IgD-negative memory B cell (primary cell): ENCODE measurements around the gene TIMM44. TPM values are rescaled to one million over a fixed set of nuclear protein-coding genes. Genes with fewer than 3 reads are reported as not detected.

ENCODE experiments used
- H3K27ac Mint-ChIP-seq, 3 donors: one replicate each; pipeline ENCODE4 v1.8.0; 2020 to 2022; ENCODE audit warnings: mild to moderate bottlenecking in 3 of 3, mixed read lengths in 3 of 3, moderate library complexity in 1 of 3
- H3K27me3 Mint-ChIP-seq: one replicate; pipeline ENCODE4 v1.8.0; 2021; ENCODE audit warnings: mixed read lengths
- H3K36me3 Mint-ChIP-seq: one replicate; pipeline ENCODE4 v1.8.0; 2020; ENCODE audit warnings: mild to moderate bottlenecking, mixed read lengths
- H3K4me1 Mint-ChIP-seq, 3 donors: one replicate each; pipeline ENCODE4 v1.8.0; 2020 to 2022; ENCODE audit warnings: mixed read lengths in 3 of 3, mild to moderate bottlenecking in 1 of 3
- H3K4me3 Mint-ChIP-seq, 4 donors: one replicate each; pipeline ENCODE4 v1.8.0; 2020 to 2022; ENCODE audit warnings: mild to moderate bottlenecking in 4 of 4, mixed read lengths in 4 of 4, moderate library complexity in 3 of 4
- H3K9me3 Mint-ChIP-seq, 3 donors: one replicate each; pipeline ENCODE4 v1.8.0; 2020 to 2021; ENCODE audit warnings: mixed read lengths in 3 of 3, mild to moderate bottlenecking in 1 of 3
- polyA plus RNA-seq: library from polyadenylated mRNA; unstranded; fragments of 300-500 nt; fragmentation: Illumina TruSeq; gene quantifications from one replicate; pipeline ENCODE4 v1.2.3, GENCODE V29; 2021

The TIMM44 gene, protein sequence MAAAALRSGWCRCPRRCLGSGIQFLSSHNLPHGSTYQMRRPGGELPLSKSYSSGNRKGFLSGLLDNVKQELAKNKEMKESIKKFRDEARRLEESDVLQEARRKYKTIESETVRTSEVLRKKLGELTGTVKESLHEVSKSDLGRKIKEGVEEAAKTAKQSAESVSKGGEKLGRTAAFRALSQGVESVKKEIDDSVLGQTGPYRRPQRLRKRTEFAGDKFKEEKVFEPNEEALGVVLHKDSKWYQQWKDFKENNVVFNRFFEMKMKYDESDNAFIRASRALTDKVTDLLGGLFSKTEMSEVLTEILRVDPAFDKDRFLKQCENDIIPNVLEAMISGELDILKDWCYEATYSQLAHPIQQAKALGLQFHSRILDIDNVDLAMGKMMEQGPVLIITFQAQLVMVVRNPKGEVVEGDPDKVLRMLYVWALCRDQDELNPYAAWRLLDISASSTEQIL
- polyA plus RNA-seq = 16.1 TPM

DNA sequence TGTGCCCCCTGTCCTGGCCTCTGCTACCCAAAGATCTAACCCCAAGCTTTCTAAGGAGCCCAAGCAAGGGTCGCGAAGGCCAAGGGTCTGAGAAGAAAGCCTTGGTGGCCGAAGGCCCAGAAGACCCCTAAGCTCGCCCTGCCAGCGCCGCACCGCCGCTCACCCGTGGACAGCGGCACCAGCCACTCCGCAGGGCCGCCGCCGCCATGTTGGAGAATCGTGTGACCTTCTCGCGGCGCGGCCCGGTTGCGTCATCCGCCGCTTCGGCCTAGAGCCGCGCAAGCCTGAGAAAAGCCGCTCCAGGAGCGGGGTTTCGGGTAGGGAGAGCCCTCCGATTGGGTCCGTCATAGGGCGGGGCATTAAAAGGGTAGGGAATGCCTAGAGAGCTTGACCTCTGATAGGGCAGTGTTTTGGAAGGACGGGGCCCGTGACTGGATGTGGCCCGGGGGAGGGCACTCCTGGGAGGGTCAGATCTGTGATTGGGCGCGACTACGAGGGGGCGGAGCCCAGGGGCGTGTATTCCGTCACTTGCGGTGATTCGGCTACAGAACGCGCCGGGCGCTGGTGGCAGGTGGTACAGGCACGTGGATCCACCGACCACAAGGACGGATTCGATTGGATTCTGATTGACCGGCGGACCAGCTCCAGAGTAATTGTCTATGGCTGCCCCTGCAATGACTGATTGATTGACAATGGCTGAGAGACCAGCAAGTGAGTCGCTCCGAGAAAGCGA lies at the start of gene TIMM44:
TIMM44 (minus strand) TSS at position 223 of the 733 bp plus-strand sequence; CDS start at position 208, 15 bp downstream.
- Mint-ChIP-seq H3K9me3 (no peaks in the 10 kb centered on the region), H3K27ac (peak within 1 kb of the TSS; percentile 90 to 97 (median 91)), H3K4me3 (peak within 1 kb of the TSS; percentile 83 to 97 (median 91)), H3K4me1 (peaks cover 8 to 18% (median 15%) of the 10 kb centered on the region in 3 donors), H3K36me3 (peaks cover 2% of the 10 kb centered on the region), H3K27me3 (no peaks in the 10 kb centered on the region)

DNA sequence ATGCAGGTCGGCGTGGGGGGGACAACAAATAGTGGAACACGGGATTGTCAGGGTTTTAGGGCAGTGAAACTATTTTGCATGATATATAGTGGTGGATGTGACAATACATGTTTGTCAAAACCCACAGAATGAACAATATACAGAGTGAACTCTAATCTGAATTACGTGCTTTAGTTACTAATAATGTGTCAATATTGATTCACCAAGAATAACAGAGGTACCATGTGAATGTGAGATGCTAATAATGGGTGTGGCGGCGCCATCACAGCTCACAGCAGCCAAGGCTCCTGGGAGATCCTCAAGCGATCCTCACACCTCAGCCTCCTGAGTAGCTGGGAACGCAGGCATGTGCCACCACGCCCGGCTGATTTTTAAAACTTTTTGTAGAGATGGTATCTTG lies 49.1 kb upstream of the TIMM44 start:
- Mint-ChIP-seq H3K4me3 (no peak overlapping the region), H3K36me3 (peaks cover 1% of the 10 kb centered on the region), H3K4me1 (peaks cover 28 to 39% (median 38%) of the 10 kb centered on the region in 3 donors), H3K9me3 (no peaks in the 10 kb centered on the region), H3K27ac (no peak overlapping the region), H3K27me3 (no peaks in the 10 kb centered on the region)

DNA sequence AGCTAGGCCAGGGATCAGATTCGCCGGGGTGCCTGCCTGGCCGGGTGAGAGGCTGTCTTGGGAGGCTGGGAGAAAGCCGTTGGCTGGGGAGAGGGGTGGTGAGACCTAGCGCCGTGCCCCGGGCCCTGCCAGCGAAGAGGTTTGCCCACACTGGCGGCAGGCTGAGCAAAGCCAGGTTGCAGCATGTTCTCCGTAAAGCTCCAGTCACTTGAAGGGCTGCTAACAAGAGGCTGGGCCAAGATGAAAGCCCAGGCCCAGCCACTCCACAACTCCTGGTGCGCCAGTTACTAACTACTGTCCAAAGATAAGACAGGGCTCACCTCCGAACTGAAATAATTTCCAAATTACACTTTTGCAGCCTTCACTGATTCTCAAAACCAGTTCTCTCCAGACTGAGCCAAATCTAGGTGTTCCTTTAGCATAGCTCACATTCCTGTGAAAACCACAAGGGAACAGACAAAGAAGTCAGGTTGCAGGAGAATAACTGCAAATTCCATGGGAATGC lies 45.7 kb upstream of the TIMM44 start:
- H3K27me3 Mint-ChIP-seq = no peaks in the 10 kb centered on the region
- no peak overlapping the region for H3K27ac Mint-ChIP-seq
- no peaks in the 10 kb centered on the region for H3K9me3 Mint-ChIP-seq
- peaks cover 1% of the 10 kb centered on the region for H3K36me3 Mint-ChIP-seq
- peaks cover 8 to 14% (median 13%) of the 10 kb centered on the region in 3 donors for H3K4me1 Mint-ChIP-seq
- no peak overlapping the region for H3K4me3 Mint-ChIP-seq

- H3K27me3 Mint-ChIP-seq = no peaks in the 10 kb centered on the region
- no peaks in the 10 kb centered on the region for H3K9me3 Mint-ChIP-seq
- peaks cover 1% of the 10 kb centered on the region for H3K36me3 Mint-ChIP-seq
- peaks cover 0 to 10% (median 6%) of the 10 kb centered on the region in 3 donors for H3K4me1 Mint-ChIP-seq
- no peak overlapping the region for H3K27ac Mint-ChIP-seq
- H3K4me3 Mint-ChIP-seq = no peak overlapping the region
These were observed 44.8 kb upstream of the TIMM44 start for GRCh38 chr19:7988307-7988706.

DNA sequence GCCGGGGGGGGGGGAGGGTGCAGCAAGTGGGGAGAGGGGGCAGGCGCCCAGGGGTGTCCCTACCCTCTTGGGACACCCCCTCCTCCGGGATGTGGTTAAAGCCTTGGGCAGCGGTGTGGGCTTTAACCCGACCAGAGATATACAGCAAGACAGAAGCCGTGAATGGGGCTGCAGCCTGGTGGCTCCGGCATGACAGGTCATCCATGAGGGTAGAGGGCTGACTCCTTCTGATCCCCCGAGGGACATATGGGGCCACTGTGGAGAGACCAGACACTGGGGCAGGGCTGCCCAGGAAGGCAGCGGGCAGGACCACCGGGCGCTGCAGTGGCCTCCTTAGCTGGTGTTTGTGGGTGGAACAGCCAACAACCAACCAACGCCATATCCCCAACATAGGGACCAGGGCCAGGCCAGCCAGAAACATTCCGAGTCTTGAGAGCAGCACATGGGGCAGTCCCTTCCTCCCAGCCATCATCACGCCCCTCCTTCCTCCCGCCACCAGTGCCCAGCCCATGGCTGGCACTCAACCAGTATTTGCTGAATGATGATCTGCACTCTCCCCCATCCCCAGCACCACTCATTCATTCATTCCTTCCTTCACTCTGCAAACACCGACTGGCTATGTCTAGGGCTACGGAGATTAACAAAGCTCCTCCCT lies 43.8 kb upstream of the TIMM44 start:
- peak overlapping the region in 1 of 3 donors; percentile 56 for H3K27ac Mint-ChIP-seq
- no peaks in the 10 kb centered on the region for H3K36me3 Mint-ChIP-seq
- H3K4me3 Mint-ChIP-seq = peak overlapping the region in 1 of 4 donors; percentile 67
- H3K9me3 Mint-ChIP-seq = no peaks in the 10 kb centered on the region
- H3K27me3 Mint-ChIP-seq = no peaks in the 10 kb centered on the region
- H3K4me1 Mint-ChIP-seq = peaks cover 0 to 10% (median 4%) of the 10 kb centered on the region in 3 donors

GRCh38 chr19:7986321-7987113 lies 43.1 kb upstream of the TIMM44 start:
- Mint-ChIP-seq H3K36me3 (no peaks in the 10 kb centered on the region), H3K9me3 (no peaks in the 10 kb centered on the region), H3K27me3 (no peaks in the 10 kb centered on the region), H3K4me1 (peaks cover 0 to 8% (median 1%) of the 10 kb centered on the region in 3 donors), H3K4me3 (no peak overlapping the region), H3K27ac (no peak overlapping the region)

- Mint-ChIP-seq H3K27me3 (no peaks in the 10 kb centered on the region), H3K9me3 (no peaks in the 10 kb centered on the region), H3K36me3 (peaks cover 1% of the 10 kb centered on the region), H3K4me1 (peaks cover 0 to 8% (median 0%) of the 10 kb centered on the region in 3 donors), H3K27ac (no peak overlapping the region), H3K4me3 (no peak overlapping the region)
These were observed 42.0 kb upstream of the TIMM44 start for GRCh38 chr19:7985481-7985911.

DNA sequence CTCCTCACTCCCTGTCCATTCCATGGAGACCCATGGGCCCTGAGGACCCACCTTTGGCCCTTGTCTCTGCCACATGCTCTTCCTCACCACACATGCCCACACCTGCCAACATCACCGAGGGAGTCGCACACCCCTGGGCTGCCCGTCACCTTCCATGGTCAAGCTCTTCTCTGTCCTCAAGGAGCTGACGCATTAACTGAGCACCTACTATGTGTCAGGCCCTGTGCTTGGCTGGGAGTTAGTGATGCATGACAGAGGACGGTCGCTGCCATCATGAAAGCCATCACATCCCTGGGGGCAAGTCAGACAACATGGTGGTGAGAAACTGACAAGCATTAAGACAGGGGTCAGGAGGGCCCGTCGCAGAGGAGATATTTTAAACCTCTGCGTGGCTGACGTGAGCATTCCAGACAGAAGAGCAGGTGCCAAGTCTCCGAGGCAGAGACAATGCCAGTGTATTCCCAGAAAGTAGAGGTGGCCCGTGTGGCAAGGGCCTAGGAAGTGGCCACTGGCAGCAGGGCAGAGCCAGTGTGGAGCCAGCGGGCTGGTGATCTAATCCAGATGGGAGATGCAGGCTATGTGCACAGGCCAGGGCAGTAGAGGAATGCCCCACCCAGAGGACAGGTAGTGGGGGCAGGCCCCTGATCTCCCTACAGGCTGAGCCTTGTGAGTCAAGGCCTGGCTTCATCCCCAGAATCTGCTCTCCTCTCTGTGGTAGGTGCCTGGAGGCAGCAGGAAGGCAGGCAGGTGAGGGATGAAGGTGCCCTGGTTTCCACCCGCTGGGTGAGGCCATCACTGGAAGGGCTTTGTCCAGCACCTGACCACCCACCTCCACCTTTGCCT lies 40.8 kb upstream of the TIMM44 start:
- peaks cover 2% of the 10 kb centered on the region for H3K36me3 Mint-ChIP-seq
- H3K4me1 Mint-ChIP-seq = peaks cover 0 to 8% (median 0%) of the 10 kb centered on the region in 3 donors
- no peaks in the 10 kb centered on the region for H3K9me3 Mint-ChIP-seq
- peak overlapping the region in 1 of 4 donors; percentile 34 for H3K4me3 Mint-ChIP-seq
- no peaks in the 10 kb centered on the region for H3K27me3 Mint-ChIP-seq
- no peak overlapping the region for H3K27ac Mint-ChIP-seq

GRCh38 chr19:7983286-7983950 lies 40.0 kb upstream of the TIMM44 start:
- H3K27ac Mint-ChIP-seq = peak overlapping the region in 1 of 3 donors; percentile 46
- peaks cover 2% of the 10 kb centered on the region for H3K36me3 Mint-ChIP-seq
- H3K9me3 Mint-ChIP-seq = no peaks in the 10 kb centered on the region
- H3K27me3 Mint-ChIP-seq = no peaks in the 10 kb centered on the region
- H3K4me3 Mint-ChIP-seq = no peak overlapping the region
- H3K4me1 Mint-ChIP-seq = peaks cover 0 to 8% (median 0%) of the 10 kb centered on the region in 3 donors

GRCh38 chr19:7982651-7983099 lies 39.2 kb upstream of the TIMM44 start:
- Mint-ChIP-seq H3K27ac (peak overlapping the region in 1 of 3 donors; percentile 75), H3K36me3 (peaks cover 2% of the 10 kb centered on the region), H3K4me1 (peaks cover 0 to 4% (median 0%) of the 10 kb centered on the region in 3 donors), H3K9me3 (no peaks in the 10 kb centered on the region), H3K27me3 (no peaks in the 10 kb centered on the region), H3K4me3 (no peak overlapping the region)

DNA sequence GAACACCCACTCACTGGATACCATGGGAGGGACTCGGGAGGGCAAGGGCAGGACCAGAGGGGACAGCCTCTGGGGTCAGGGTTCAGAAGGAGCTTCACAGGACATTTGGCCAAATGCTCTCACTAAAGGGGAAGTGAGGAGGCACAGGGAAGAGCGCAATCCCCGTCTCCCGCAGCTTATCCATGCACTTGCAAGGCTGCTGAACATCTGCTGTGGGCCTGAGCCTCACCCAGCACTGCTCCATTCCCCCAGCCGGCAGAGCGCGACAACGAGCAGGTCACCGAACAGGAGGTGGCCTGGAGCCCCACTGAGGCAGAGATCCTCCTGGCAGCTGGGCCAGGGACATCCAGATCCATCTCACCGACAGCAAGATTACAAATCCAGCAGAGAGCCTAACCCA lies 38.6 kb upstream of the TIMM44 start:
- H3K4me3 Mint-ChIP-seq = peak overlapping the region in 1 of 4 donors; percentile 38
- peaks cover 0 to 4% (median 0%) of the 10 kb centered on the region in 3 donors for H3K4me1 Mint-ChIP-seq
- H3K36me3 Mint-ChIP-seq = peaks cover 2% of the 10 kb centered on the region

GRCh38 chr19:7981661-7982060 lies 38.2 kb upstream of the TIMM44 start:
- Mint-ChIP-seq H3K36me3 (peaks cover 2% of the 10 kb centered on the region), H3K9me3 (no peaks in the 10 kb centered on the region), H3K27me3 (no peaks in the 10 kb centered on the region), H3K4me3 (no peak overlapping the region), H3K27ac (no peak overlapping the region), H3K4me1 (peaks cover 0 to 4% (median 0%) of the 10 kb centered on the region in 3 donors)

More for the DNA sequence above, 38.6 kb upstream of the TIMM44 start:
- peak overlapping the region in 1 of 3 donors; percentile 75 for H3K27ac Mint-ChIP-seq
- no peaks in the 10 kb centered on the region for H3K27me3 Mint-ChIP-seq
- H3K9me3 Mint-ChIP-seq = no peaks in the 10 kb centered on the region

DNA sequence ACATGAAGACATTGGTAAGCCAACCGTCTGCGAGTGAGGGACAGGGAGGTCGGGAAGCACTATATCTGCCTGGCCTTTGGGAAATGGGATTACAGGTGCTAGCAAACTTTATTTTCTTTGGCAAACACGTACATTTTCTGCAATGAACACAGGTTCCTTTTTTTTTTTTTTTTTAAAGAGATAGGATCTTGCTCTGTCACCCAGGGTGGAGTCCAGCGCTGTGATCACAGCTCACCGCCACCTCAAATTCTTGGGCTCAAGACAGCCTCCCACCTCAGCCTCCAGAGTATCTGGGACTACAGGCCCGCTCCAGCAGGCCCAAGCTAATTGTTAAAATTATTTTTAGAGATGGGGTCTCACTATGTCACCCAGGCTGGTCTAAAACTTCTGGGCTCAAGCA lies 37.7 kb upstream of the TIMM44 start:
- Mint-ChIP-seq H3K27me3 (no peaks in the 10 kb centered on the region), H3K27ac (no peak overlapping the region), H3K4me1 (peaks cover 0 to 4% (median 0%) of the 10 kb centered on the region in 3 donors), H3K36me3 (peaks cover 2% of the 10 kb centered on the region), H3K4me3 (no peak overlapping the region), H3K9me3 (no peaks in the 10 kb centered on the region)
